K562 (cell line): ENCODE results near the gene PMP22.
"Not testable (repeated sequence)": the region's sequence is repeated elsewhere in the genome, so short reads cannot be mapped to it uniquely, and the experiment has no call there.

Source experiments
- DPF2 ChIP-seq: fragments of 450-650 bp; IDR thresholded peaks from 2 replicates; pipeline ENCODE4 v1.6.1; 2016
- POLR2A ChIP-seq: fragments of 450-650 bp; conservative IDR thresholded peaks from 2 replicates; pipeline ENCODE4 v1.6.1; 2016
- SP1 ChIP-seq: sonication (generic); formaldehyde crosslinking; IDR thresholded peaks from 2 replicates; pipeline ENCODE4 v1.8.1; 2022; ENCODE audit warnings: mild to moderate bottlenecking, missing genetic modification reagents
- TF ChIP-seq, protein P1 (sequence below), 3 experiments: IDR thresholded peaks in 2 of 3; conservative IDR thresholded peaks in 1 of 3; 2 replicates each; pipeline ENCODE4 v1.5.1; 2011 to 2012; ENCODE audit warnings: low read length in 3 of 3, mild to moderate bottlenecking in 3 of 3, control low read depth in 2 of 3, improper control_type of control experiment in 1 of 3, inconsistent platforms in 1 of 3, low read depth in 1 of 3, mixed read lengths in 1 of 3, moderate library complexity in 1 of 3; ENCODE audit not compliant: insufficient read depth in 2 of 3

DNA sequence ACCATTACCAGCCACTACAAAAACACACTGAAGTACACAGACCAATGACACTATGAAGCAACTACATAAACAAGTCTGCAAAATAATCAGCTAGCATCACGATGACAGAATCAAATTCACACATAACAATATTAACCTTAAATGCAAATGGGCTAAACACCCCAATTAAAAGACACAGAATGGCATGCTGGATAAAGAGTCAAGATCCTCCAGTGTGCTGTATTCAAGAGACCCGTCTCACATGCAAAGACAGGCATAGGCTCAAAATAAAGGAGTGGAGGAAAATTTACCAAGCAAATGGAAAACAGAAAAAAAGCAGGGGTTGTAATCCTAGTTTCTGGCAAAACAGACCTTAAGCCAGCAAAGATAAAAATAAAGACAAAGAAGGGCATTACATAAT is 64.6 kb downstream of the PMP22 start:
- TF ChIP-seq, protein P1, sequence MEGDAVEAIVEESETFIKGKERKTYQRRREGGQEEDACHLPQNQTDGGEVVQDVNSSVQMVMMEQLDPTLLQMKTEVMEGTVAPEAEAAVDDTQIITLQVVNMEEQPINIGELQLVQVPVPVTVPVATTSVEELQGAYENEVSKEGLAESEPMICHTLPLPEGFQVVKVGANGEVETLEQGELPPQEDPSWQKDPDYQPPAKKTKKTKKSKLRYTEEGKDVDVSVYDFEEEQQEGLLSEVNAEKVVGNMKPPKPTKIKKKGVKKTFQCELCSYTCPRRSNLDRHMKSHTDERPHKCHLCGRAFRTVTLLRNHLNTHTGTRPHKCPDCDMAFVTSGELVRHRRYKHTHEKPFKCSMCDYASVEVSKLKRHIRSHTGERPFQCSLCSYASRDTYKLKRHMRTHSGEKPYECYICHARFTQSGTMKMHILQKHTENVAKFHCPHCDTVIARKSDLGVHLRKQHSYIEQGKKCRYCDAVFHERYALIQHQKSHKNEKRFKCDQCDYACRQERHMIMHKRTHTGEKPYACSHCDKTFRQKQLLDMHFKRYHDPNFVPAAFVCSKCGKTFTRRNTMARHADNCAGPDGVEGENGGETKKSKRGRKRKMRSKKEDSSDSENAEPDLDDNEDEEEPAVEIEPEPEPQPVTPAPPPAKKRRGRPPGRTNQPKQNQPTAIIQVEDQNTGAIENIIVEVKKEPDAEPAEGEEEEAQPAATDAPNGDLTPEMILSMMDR (IDR thresholded peaks at IDR 0.05 in 2 of 3, conservative IDR thresholded peaks at IDR 0.05 in 1 of 3; ENCODE audit: insufficient read depth in 2 of 3, low read depth in 1 of 3, low read length in 3 of 3), result not testable (repeated sequence)
- not testable (repeated sequence) for TF ChIP-seq DPF2; POLR2A; SP1 (CRISPR knock-in tag)
